ENCODE data around the gene ADGB. TPM values are rescaled to one million over a fixed set of nuclear protein-coding genes. Genes with fewer than 3 reads are reported as not detected.

The ADGB gene
- total RNA-seq, 3 donors from 2014 or later: not detected

GRCh38 chr6:146664871-146665360, 66.1 kb downstream of the ADGB start:
- H3K4me1 Mint-ChIP-seq (ENCODE audit: low read depth): no peaks in the 10 kb centered on the region
- DNase-seq (no peak), ATAC-seq (no peak)
- no peaks in the 10 kb centered on the region for H3K27me3 Mint-ChIP-seq (ENCODE audit: low read depth)
- no peak overlapping the region for H3K4me3 Mint-ChIP-seq
- H3K9me3 Mint-ChIP-seq: no peaks in the 10 kb centered on the region
- H3K36me3 Mint-ChIP-seq (ENCODE audit: insufficient read depth): no peaks in the 10 kb centered on the region

GRCh38 chr6:146666909-146667308, 68.1 kb downstream of the ADGB start:
- ATAC-seq (no peak), DNase-seq (no peak)
- peaks cover 3% of the 10 kb centered on the region for H3K27me3 Mint-ChIP-seq (ENCODE audit: low read depth)
- H3K4me3 Mint-ChIP-seq: no peak overlapping the region
- H3K4me1 Mint-ChIP-seq (ENCODE audit: low read depth): no peaks in the 10 kb centered on the region
- H3K36me3 Mint-ChIP-seq (ENCODE audit: insufficient read depth): no peaks in the 10 kb centered on the region
- no peaks in the 10 kb centered on the region for H3K9me3 Mint-ChIP-seq

GRCh38 chr6:146670161-146670560, 71.4 kb downstream of the ADGB start:
- H3K9me3 Mint-ChIP-seq: no peaks in the 10 kb centered on the region
- H3K36me3 Mint-ChIP-seq (ENCODE audit: insufficient read depth): no peaks in the 10 kb centered on the region
- no peaks in the 10 kb centered on the region for H3K4me1 Mint-ChIP-seq (ENCODE audit: low read depth)
- no peak overlapping the region for H3K4me3 Mint-ChIP-seq
- ATAC-seq: no peak
- DNase-seq: no peak
- H3K27me3 Mint-ChIP-seq (ENCODE audit: low read depth): peaks cover 4% of the 10 kb centered on the region

- no peaks in the 10 kb centered on the region for H3K4me1 Mint-ChIP-seq (ENCODE audit: low read depth)
- H3K27me3 Mint-ChIP-seq (ENCODE audit: low read depth): peaks cover 4% of the 10 kb centered on the region
- H3K36me3 Mint-ChIP-seq (ENCODE audit: insufficient read depth): no peaks in the 10 kb centered on the region
- DNase-seq (no peak), ATAC-seq (no peak)
- H3K9me3 Mint-ChIP-seq: no peaks in the 10 kb centered on the region
- no peak overlapping the region for H3K4me3 Mint-ChIP-seq
Measured at GRCh38 chr6:146673069-146673468, 74.3 kb downstream of the ADGB start.

GRCh38 chr6:146679386-146679785, 80.6 kb downstream of the ADGB start:
- Mint-ChIP-seq H3K36me3 (ENCODE audit: insufficient read depth) (no peaks in the 10 kb centered on the region), H3K4me1 (ENCODE audit: low read depth) (no peaks in the 10 kb centered on the region), H3K4me3 (no peak overlapping the region), H3K9me3 (no peaks in the 10 kb centered on the region), H3K27me3 (ENCODE audit: low read depth) (no peaks in the 10 kb centered on the region)
- ATAC-seq (no peak), DNase-seq (no peak)

GRCh38 chr6:146682919-146683318, 84.1 kb downstream of the ADGB start:
- ATAC-seq: no peak
- Mint-ChIP-seq H3K4me3 (no peak overlapping the region), H3K27me3 (ENCODE audit: low read depth) (no peaks in the 10 kb centered on the region), H3K4me1 (ENCODE audit: low read depth) (no peaks in the 10 kb centered on the region), H3K36me3 (ENCODE audit: insufficient read depth) (no peaks in the 10 kb centered on the region), H3K9me3 (no peaks in the 10 kb centered on the region)
- no peak for DNase-seq

- H3K27me3 Mint-ChIP-seq (ENCODE audit: low read depth): no peaks in the 10 kb centered on the region
- no peak for DNase-seq
- no peak overlapping the region for H3K4me3 Mint-ChIP-seq
- no peaks in the 10 kb centered on the region for H3K4me1 Mint-ChIP-seq (ENCODE audit: low read depth)
- ATAC-seq: no peak
- H3K9me3 Mint-ChIP-seq: no peaks in the 10 kb centered on the region
- H3K36me3 Mint-ChIP-seq (ENCODE audit: insufficient read depth): no peaks in the 10 kb centered on the region
Measured at GRCh38 chr6:146689806-146690205, 91.0 kb downstream of the ADGB start.

GRCh38 chr6:146693342-146693741, 94.6 kb downstream of the ADGB start:
- no peak for ATAC-seq
- Mint-ChIP-seq H3K4me1 (ENCODE audit: low read depth) (no peaks in the 10 kb centered on the region), H3K27me3 (ENCODE audit: low read depth) (no peaks in the 10 kb centered on the region), H3K9me3 (no peaks in the 10 kb centered on the region), H3K36me3 (ENCODE audit: insufficient read depth) (no peaks in the 10 kb centered on the region), H3K4me3 (no peak overlapping the region)
- DNase-seq: no peak

GRCh38 chr6:146697921-146698320, 99.1 kb downstream of the ADGB start:
- Mint-ChIP-seq H3K27me3 (ENCODE audit: low read depth) (no peaks in the 10 kb centered on the region), H3K4me1 (ENCODE audit: low read depth) (no peaks in the 10 kb centered on the region), H3K9me3 (no peaks in the 10 kb centered on the region), H3K4me3 (no peak overlapping the region), H3K36me3 (ENCODE audit: insufficient read depth) (no peaks in the 10 kb centered on the region)
- ATAC-seq: no peak
- no peak for DNase-seq

GRCh38 chr6:146700078-146700686, 101.4 kb downstream of the ADGB start:
- no peaks in the 10 kb centered on the region for H3K9me3 Mint-ChIP-seq
- no peaks in the 10 kb centered on the region for H3K36me3 Mint-ChIP-seq (ENCODE audit: insufficient read depth)
- DNase-seq: peak; percentile 7
- H3K27me3 Mint-ChIP-seq (ENCODE audit: low read depth): no peaks in the 10 kb centered on the region
- no peak overlapping the region for H3K4me3 Mint-ChIP-seq
- no peak for ATAC-seq
- H3K4me1 Mint-ChIP-seq (ENCODE audit: low read depth): no peaks in the 10 kb centered on the region

- no peaks in the 10 kb centered on the region for H3K9me3 Mint-ChIP-seq
- H3K4me3 Mint-ChIP-seq: no peak overlapping the region
- H3K27me3 Mint-ChIP-seq (ENCODE audit: low read depth): no peaks in the 10 kb centered on the region
- H3K4me1 Mint-ChIP-seq (ENCODE audit: low read depth): no peaks in the 10 kb centered on the region
- DNase-seq (no peak), ATAC-seq (no peak)
- H3K36me3 Mint-ChIP-seq (ENCODE audit: insufficient read depth): no peaks in the 10 kb centered on the region
Measured at GRCh38 chr6:146701632-146702031, 102.9 kb downstream of the ADGB start.

GRCh38 chr6:146709036-146709622, 110.4 kb downstream of the ADGB start:
- ATAC-seq (no peak), DNase-seq (no peak)
- peaks cover 3% of the 10 kb centered on the region for H3K27me3 Mint-ChIP-seq (ENCODE audit: low read depth)
- no peak overlapping the region for H3K4me3 Mint-ChIP-seq
- no peaks in the 10 kb centered on the region for H3K4me1 Mint-ChIP-seq (ENCODE audit: low read depth)
- no peaks in the 10 kb centered on the region for H3K36me3 Mint-ChIP-seq (ENCODE audit: insufficient read depth)
- H3K9me3 Mint-ChIP-seq: no peaks in the 10 kb centered on the region

GRCh38 chr6:146719387-146719786, 120.6 kb downstream of the ADGB start:
- Mint-ChIP-seq H3K4me3 (no peak overlapping the region), H3K36me3 (ENCODE audit: insufficient read depth) (no peaks in the 10 kb centered on the region), H3K9me3 (no peaks in the 10 kb centered on the region), H3K27me3 (ENCODE audit: low read depth) (no peaks in the 10 kb centered on the region), H3K4me1 (ENCODE audit: low read depth) (no peaks in the 10 kb centered on the region)
- no peak for ATAC-seq
- DNase-seq: no peak

- Mint-ChIP-seq H3K27me3 (ENCODE audit: low read depth) (no peaks in the 10 kb centered on the region), H3K4me3 (no peak overlapping the region), H3K9me3 (no peaks in the 10 kb centered on the region), H3K4me1 (ENCODE audit: low read depth) (no peaks in the 10 kb centered on the region), H3K36me3 (ENCODE audit: insufficient read depth) (no peaks in the 10 kb centered on the region)
- ATAC-seq (no peak), DNase-seq (no peak)
Measured at GRCh38 chr6:146739696-146740095, 140.9 kb downstream of the ADGB start.

- no peaks in the 10 kb centered on the region for H3K36me3 Mint-ChIP-seq (ENCODE audit: insufficient read depth)
- H3K4me3 Mint-ChIP-seq: no peak overlapping the region
- H3K4me1 Mint-ChIP-seq (ENCODE audit: low read depth): no peaks in the 10 kb centered on the region
Measured at GRCh38 chr6:146741609-146742008, 142.8 kb downstream of the ADGB start.

More at GRCh38 chr6:146741609-146742008, 142.8 kb downstream of the ADGB start:
- no peaks in the 10 kb centered on the region for H3K27me3 Mint-ChIP-seq (ENCODE audit: low read depth)
- DNase-seq: no peak
- no peak for ATAC-seq
- H3K9me3 Mint-ChIP-seq: no peaks in the 10 kb centered on the region
